GM18951 (cell line): ENCODE results near the gene GRIN3A.
"Not testable (repeated sequence)": the region's sequence is repeated elsewhere in the genome, so short reads cannot be mapped to it uniquely, and the experiment has no call there.

ENCODE experiments used
- POLR2A ChIP-seq: IDR thresholded peaks from 4 replicates; pipeline ENCODE4 v1.6.1; 2011; ENCODE audit warnings: mild to moderate bottlenecking; ENCODE audit not compliant: insufficient read length, insufficient read depth; ENCODE audit errors: extremely low read depth
- in situ Hi-C: fragments of 300-500 bp; cut with MboI; formaldehyde crosslinking; loops from one replicate; pipeline ENCODE4 v1.12.0; 2022; ENCODE audit warnings: low sequenced_read_pairs, mixed read lengths, inconsistent platforms; ENCODE audit not compliant: unreplicated experiment

GRIN3A gene

GRCh38 chr9:101727612-101728524 is 10.6 kb downstream of the GRIN3A start:
- no peak for TF ChIP-seq POLR2A

GRCh38 chr9:101724271-101724670 is 14.2 kb downstream of the GRIN3A start:
- in situ Hi-C loops, result not testable (repeated sequence)

More at GRCh38 chr9:101727612-101728524, 10.6 kb downstream of the GRIN3A start:
- in situ Hi-C loops, result no loop called here

- no peak for TF ChIP-seq POLR2A
- in situ Hi-C loops, result no loop called here
Observed at GRCh38 chr9:101718192-101718591, 20.3 kb downstream of the GRIN3A start.

GRCh38 chr9:101716629-101717028 is 21.8 kb downstream of the GRIN3A start:
- TF ChIP-seq POLR2A, result no peak
- in situ Hi-C loops, result no loop called here

GRCh38 chr9:101711330-101711941 is 27.0 kb downstream of the GRIN3A start:
- TF ChIP-seq POLR2A, result no peak
- in situ Hi-C loops, result no loop called here

- no peak for TF ChIP-seq POLR2A
Observed at GRCh38 chr9:101708855-101709254, 29.6 kb downstream of the GRIN3A start.

GRCh38 chr9:101707721-101708120 is 30.7 kb downstream of the GRIN3A start:
- in situ Hi-C loops, result no loop called here
- no peak for TF ChIP-seq POLR2A

More at GRCh38 chr9:101708855-101709254, 29.6 kb downstream of the GRIN3A start:
- in situ Hi-C loops, result no loop called here

GRCh38 chr9:101706997-101707396 is 31.4 kb downstream of the GRIN3A start:
- TF ChIP-seq POLR2A, result no peak
- in situ Hi-C loops, result no loop called here

GRCh38 chr9:101706261-101706798 is 32.1 kb downstream of the GRIN3A start:
- no peak for TF ChIP-seq POLR2A
- in situ Hi-C loops, result no loop called here

- in situ Hi-C loops, result no loop called here
- no peak for TF ChIP-seq POLR2A
Observed at GRCh38 chr9:101705135-101705661, 33.2 kb downstream of the GRIN3A start.

- TF ChIP-seq POLR2A, result no peak
- in situ Hi-C loops, result no loop called here
Observed at GRCh38 chr9:101702257-101702656, 36.2 kb downstream of the GRIN3A start.

GRCh38 chr9:101693546-101694336 is 44.7 kb downstream of the GRIN3A start:
- no peak for TF ChIP-seq POLR2A
- in situ Hi-C loops, result no loop called here

- TF ChIP-seq POLR2A, result no peak
- in situ Hi-C loops, result no loop called here
Observed at GRCh38 chr9:101691657-101692056, 46.8 kb downstream of the GRIN3A start.

- no peak for TF ChIP-seq POLR2A
- in situ Hi-C loops, result no loop called here
Observed at GRCh38 chr9:101689039-101689438, 49.4 kb downstream of the GRIN3A start.
